H9 (cell line): ENCODE results near the gene TMEM200C. TPM values are rescaled to one million over a fixed set of nuclear protein-coding genes. Genes with fewer than 3 reads are reported as not detected.

Source experiments
- DNase-seq: peaks from one replicate; pipeline ENCODE4 v3.0.0-alpha.2; 2017
- H2AFZ ChIP-seq: one replicate; pipeline ENCODE4 v1.6.1; 2013; ENCODE audit warnings: mild to moderate bottlenecking, low read length, control low read depth, moderate library complexity
- H2AK5ac ChIP-seq: 2 replicates; pipeline ENCODE4 v1.6.1; 2013; ENCODE audit warnings: low read length, control low read depth, mixed read lengths; ENCODE audit not compliant: insufficient read length
- H2BK120ac ChIP-seq: one replicate; pipeline ENCODE4 v1.6.1; 2013; ENCODE audit warnings: low read depth, mild to moderate bottlenecking, low read length, control low read depth, inconsistent platforms; ENCODE audit not compliant: poor library complexity, severe bottlenecking
- H2BK12ac ChIP-seq: 2 replicates; pipeline ENCODE4 v1.6.1; 2013; ENCODE audit warnings: low read length, control low read depth, mixed read lengths, low read depth; ENCODE audit not compliant: insufficient read length
- H2BK15ac ChIP-seq: 2 replicates; pipeline ENCODE4 v1.6.1; 2013; ENCODE audit warnings: low read depth, low read length, control low read depth
- H2BK20ac ChIP-seq: one replicate; pipeline ENCODE4 v1.6.1; 2013; ENCODE audit warnings: low read depth, mild to moderate bottlenecking, low read length, control low read depth, inconsistent platforms; ENCODE audit not compliant: poor library complexity, severe bottlenecking
- H2BK5ac ChIP-seq: 2 replicates; pipeline ENCODE4 v1.6.1; 2013; ENCODE audit warnings: low read length, control low read depth, mixed read lengths; ENCODE audit not compliant: insufficient read length
- H3K14ac ChIP-seq: 2 replicates; pipeline ENCODE4 v1.6.1; 2013; ENCODE audit warnings: low read length, control low read depth; ENCODE audit not compliant: insufficient read depth
- H3K18ac ChIP-seq: 2 replicates; pipeline ENCODE4 v1.6.1; 2013; ENCODE audit warnings: low read depth, mild to moderate bottlenecking, mixed read lengths, low read length, control low read depth; ENCODE audit not compliant: insufficient read length
- H3K23ac ChIP-seq: 2 replicates; pipeline ENCODE4 v1.6.1; 2013; ENCODE audit warnings: low read length, control low read depth, mixed read lengths, low read depth; ENCODE audit not compliant: insufficient read length
- H3K23me2 ChIP-seq: 2 replicates; pipeline ENCODE4 v1.6.1; 2013; ENCODE audit warnings: low read depth, mild to moderate bottlenecking, mixed read lengths, low read length, control low read depth; ENCODE audit not compliant: insufficient read length, poor library complexity, severe bottlenecking
- H3K27ac ChIP-seq: 2 replicates; pipeline ENCODE4 v1.5.1; 2013; ENCODE audit warnings: low read length, control low read depth, mixed read lengths, low read depth; ENCODE audit not compliant: insufficient read length
- H3K27me3 ChIP-seq: 2 replicates; pipeline ENCODE4 v1.6.1; 2013; ENCODE audit warnings: low read length, control low read depth, inconsistent platforms; ENCODE audit not compliant: insufficient read depth
- H3K4ac ChIP-seq: 2 replicates; pipeline ENCODE4 v1.6.1; 2013; ENCODE audit warnings: low read depth, mild to moderate bottlenecking, control low read depth, inconsistent platforms, low read length, moderate library complexity
- H3K4me1 ChIP-seq: 2 replicates; pipeline ENCODE4 v1.6.1; 2013; ENCODE audit warnings: low read length, control low read depth, inconsistent platforms; ENCODE audit not compliant: insufficient read depth
- H3K4me2 ChIP-seq: 2 replicates; pipeline ENCODE4 v1.6.1; 2013; ENCODE audit warnings: low read length, control low read depth, mixed read lengths; ENCODE audit not compliant: insufficient read length, insufficient read depth
- H3K56ac ChIP-seq: 2 replicates; pipeline ENCODE4 v1.6.1; 2013; ENCODE audit warnings: low read depth, mild to moderate bottlenecking, mixed read lengths, low read length, control low read depth; ENCODE audit not compliant: insufficient read length
- H3K79me1 ChIP-seq: 2 replicates; pipeline ENCODE4 v1.6.1; 2013; ENCODE audit warnings: low read depth, mild to moderate bottlenecking, moderate library complexity, low read length, control low read depth, inconsistent platforms; ENCODE audit not compliant: insufficient read depth, poor library complexity, severe bottlenecking
- H3K79me2 ChIP-seq: 2 replicates; pipeline ENCODE4 v1.6.1; 2013; ENCODE audit warnings: low read length, control low read depth, inconsistent platforms; ENCODE audit not compliant: insufficient read depth
- H3K9ac ChIP-seq: 2 replicates; pipeline ENCODE4 v1.6.1; 2013; ENCODE audit warnings: low read length, control low read depth, mixed read lengths; ENCODE audit not compliant: insufficient read length; ENCODE audit errors: extremely low read depth
- H3K9me3 ChIP-seq: one replicate; pipeline ENCODE4 v1.6.1; 2013; ENCODE audit warnings: low read depth, low read length, inconsistent platforms; ENCODE audit not compliant: control insufficient read depth
- H3T11ph ChIP-seq: one replicate; pipeline ENCODE4 v1.6.1; 2013; ENCODE audit warnings: mild to moderate bottlenecking, low read length, control low read depth, inconsistent platforms
- H4K20me1 ChIP-seq: one replicate; pipeline ENCODE4 v1.6.1; 2013; ENCODE audit not compliant: control insufficient read depth, insufficient read length, insufficient read depth
- H4K5ac ChIP-seq: 2 replicates; pipeline ENCODE4 v1.6.1; 2013; ENCODE audit warnings: low read depth, mild to moderate bottlenecking, mixed read lengths, low read length, control low read depth; ENCODE audit not compliant: insufficient read length
- H4K8ac ChIP-seq: replicated peaks from 2 replicates; pipeline ENCODE4 v1.6.1; 2013; ENCODE audit warnings: low read length, control low read depth, mixed read lengths, low read depth; ENCODE audit not compliant: insufficient read length
- H4K91ac ChIP-seq: 2 replicates; pipeline ENCODE4 v1.6.1; 2013; ENCODE audit warnings: low read depth, mild to moderate bottlenecking, moderate library complexity, mixed read lengths, low read length, control low read depth; ENCODE audit not compliant: insufficient read length
- H3K27ac Mint-ChIP-seq, 3 experiments: 2 replicates in 2 of 3; 3 replicates in 1 of 3; pipeline ENCODE4 v1.8.0; 2020 to 2021; ENCODE audit warnings: mixed read lengths in 3 of 3, mild to moderate bottlenecking in 1 of 3, moderate library complexity in 1 of 3
- H3K27me3 Mint-ChIP-seq: 2 replicates; pipeline ENCODE4 v1.8.0; 2021; ENCODE audit warnings: low read depth, mild to moderate bottlenecking, moderate library complexity, mixed read lengths
- H3K36me3 Mint-ChIP-seq, 3 experiments: 2 replicates in 2 of 3; 3 replicates in 1 of 3; pipeline ENCODE4 v1.8.0; 2020 to 2021; ENCODE audit warnings: low read depth in 3 of 3, mixed read lengths in 3 of 3; ENCODE audit not compliant: insufficient read depth in 1 of 3
- H3K4me1 Mint-ChIP-seq, 2 experiments: 2 replicates each; pipeline ENCODE4 v1.8.0; 2020; ENCODE audit warnings: mixed read lengths in 2 of 2
- H3K4me3 Mint-ChIP-seq, 2 experiments: 2 replicates in 1 of 2; 3 replicates in 1 of 2; pipeline ENCODE4 v1.8.0; 2020 to 2021; ENCODE audit warnings: mild to moderate bottlenecking in 2 of 2, mixed read lengths in 2 of 2, moderate library complexity in 1 of 2
- H3K9me3 Mint-ChIP-seq, 2 experiments: 2 replicates in 1 of 2; 3 replicates in 1 of 2; pipeline ENCODE4 v1.8.0; 2020; ENCODE audit warnings: mild to moderate bottlenecking in 2 of 2, mixed read lengths in 2 of 2, moderate library complexity in 1 of 2
- CTCF ChIP-seq: fragments of 200-600 bp; sonication (generic); conservative IDR thresholded peaks from 3 replicates; pipeline ENCODE4 v1.8.0; 2021; ENCODE audit warnings: antibody characterized with exemption, mild to moderate bottlenecking
- WGBS: extraction: QIAGEN DNeasy Blood & Tissue Kit; methylation state at CpG from one replicate; pipeline ENCODE4 v1.1.7; 2013; ENCODE audit warnings: missing lambda C conversion rate, low lambda C conversion rate, mixed read lengths; ENCODE audit not compliant: insufficient read length; ENCODE audit errors: extremely low coverage; 5-methylcytosine and 5-hydroxymethylcytosine counted together
- total RNA-seq: library from RNA; stranded (reverse); gene quantifications from 2 replicates; pipeline ENCODE4 v1.2.1, GENCODE V29; 2021

The TMEM200C gene
- total RNA-seq, 1 experiment from 2014 or later: 6.3 TPM

- no peak overlapping the region for H2BK5ac ChIP-seq
- no peak overlapping the region for H3K4me2 ChIP-seq
- H3K4me1 ChIP-seq: no peaks in the 10 kb centered on the region
- no peaks in the 10 kb centered on the region for H3K27me3 ChIP-seq
- H3T11ph ChIP-seq: no peak overlapping the region
- Mint-ChIP-seq H3K27me3 (0 out of 2 replicates have a peak, but pooled peaks cover 2% of the 10 kb centered on the region), H3K4me3 (no peak overlapping the region), H3K4me1 (no peaks in the 10 kb centered on the region), H3K9me3 (peaks cover 20 to 22% of the 10 kb centered on the region in 2 experiments), H3K27ac (no peak overlapping the region), H3K36me3 (peaks cover under 1 to 10% (median 2%) of the 10 kb centered on the region in 3 experiments; a peak in 4 of 7 replicates)
- H3K9ac ChIP-seq: no peak overlapping the region
- H2BK12ac ChIP-seq: no peak overlapping the region
- H4K5ac ChIP-seq: no peak overlapping the region
- DNase-seq: no peak
- TF ChIP-seq CTCF: no peak
- H3K56ac ChIP-seq: no peak overlapping the region
- no peak overlapping the region for H3K27ac ChIP-seq
- no CpG with 5 or more reads among the region's 3 CpGs for WGBS
- H3K14ac ChIP-seq: no peak overlapping the region
- no peak overlapping the region for H2AFZ ChIP-seq
- H4K91ac ChIP-seq: no peak overlapping the region
- no peak overlapping the region for H2BK120ac ChIP-seq
- no peak overlapping the region for H3K4ac ChIP-seq
- H2AK5ac ChIP-seq: no peak overlapping the region
- no peak overlapping the region for H4K8ac ChIP-seq
- H2BK20ac ChIP-seq: no peak overlapping the region
- no peaks in the 10 kb centered on the region for H3K79me2 ChIP-seq
- H3K79me1 ChIP-seq: no peaks in the 10 kb centered on the region
- peaks cover 6% of the 10 kb centered on the region for H3K9me3 ChIP-seq
- no peak overlapping the region for H3K23ac ChIP-seq
- H4K20me1 ChIP-seq: no peaks in the 10 kb centered on the region
- no peaks in the 10 kb centered on the region for H3K23me2 ChIP-seq
- no peak overlapping the region for H3K18ac ChIP-seq
- H2BK15ac ChIP-seq: no peak overlapping the region
These were observed 38.1 kb downstream of the TMEM200C start for GRCh38 chr18:5857180-5857579.
